Esophagus mucosa (tissue), 1 donor: Measurements from ENCODE around the gene LDB2. TPM values are rescaled to one million over a fixed set of nuclear protein-coding genes. Genes with fewer than 3 reads are reported as not detected.
"Not testable (repeated sequence)": the region's sequence is repeated elsewhere in the genome, so short reads cannot be mapped to it uniquely, and the experiment has no call there.

ENCODE experiments used
- ATAC-seq: fragments of 200-7000 bp; cut with Tn5 transposase; one replicate; pipeline ENCODE4 v1.9.1; 2020
- total RNA-seq: library from RNA; stranded (reverse); gene quantifications from one replicate; pipeline ENCODE4 v1.2.4, GENCODE V29; 2023
- donor health status: DM: yes; HTN: yes; CAD: no.

The LDB2 gene
- 4.9 TPM for total RNA-seq

DNA sequence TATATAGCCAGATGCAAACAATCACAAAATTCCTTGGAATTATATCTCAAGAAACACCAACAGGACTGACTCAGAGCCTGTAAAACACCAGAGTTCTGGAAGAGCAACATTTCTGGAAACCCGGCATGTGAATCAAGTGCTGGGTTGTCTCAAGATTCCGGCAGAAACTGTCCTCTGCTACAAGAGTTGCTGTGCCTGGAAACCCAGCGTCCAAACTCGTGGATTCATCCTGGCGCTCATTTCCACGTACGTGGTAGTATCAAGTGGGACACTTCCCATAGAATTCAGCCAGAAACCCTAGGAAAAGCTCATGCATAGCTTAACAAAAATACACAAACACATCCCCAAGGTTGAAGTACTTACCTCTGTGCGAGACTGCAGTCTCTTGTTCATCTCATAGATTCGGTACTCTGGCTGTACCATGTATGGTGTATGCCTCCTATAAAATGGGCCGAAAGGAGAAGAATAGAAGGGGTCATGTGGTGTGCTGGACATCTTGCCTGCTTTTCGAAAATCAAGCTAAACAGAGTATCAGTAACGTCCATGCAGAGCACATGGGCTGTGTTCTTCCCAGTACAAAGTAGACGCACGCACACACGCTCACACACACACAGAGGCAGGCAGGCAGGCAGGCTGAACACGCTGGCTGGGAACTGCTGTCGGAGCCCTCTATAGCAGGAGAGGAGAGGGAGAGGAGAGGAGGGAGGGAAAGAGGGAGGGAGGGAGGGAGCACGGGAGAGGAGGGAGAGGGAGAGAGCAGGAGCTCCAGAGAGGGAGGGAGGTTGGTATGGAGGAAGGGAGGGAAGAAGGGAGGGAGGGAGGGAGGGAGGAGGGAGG lies at the start of gene LDB2:
LDB2 (minus strand) TSS at position 655 of the 837 bp plus-strand sequence.
- ATAC-seq, result peak; percentile 57

DNA sequence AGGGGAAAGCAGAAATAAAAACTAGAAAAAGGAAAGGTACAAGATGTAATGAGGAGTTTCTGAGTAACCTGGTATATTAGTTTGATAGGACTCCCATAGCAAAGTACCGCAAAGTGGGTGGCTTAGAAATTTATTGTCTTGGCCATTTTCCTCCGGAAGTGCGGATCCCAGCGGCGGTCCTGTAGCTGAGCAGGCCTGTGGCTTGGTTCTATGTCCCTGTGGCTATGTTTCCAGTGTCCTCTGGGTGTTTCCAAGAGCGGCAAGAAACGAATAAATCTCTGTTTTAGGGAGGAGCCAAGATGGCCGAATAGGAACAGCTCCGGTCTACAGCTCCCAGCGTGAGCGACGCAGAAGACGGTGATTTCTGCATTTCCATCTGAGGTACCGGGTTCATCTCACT lies 44.0 kb upstream of the LDB2 start:
- ATAC-seq, result no peak

DNA sequence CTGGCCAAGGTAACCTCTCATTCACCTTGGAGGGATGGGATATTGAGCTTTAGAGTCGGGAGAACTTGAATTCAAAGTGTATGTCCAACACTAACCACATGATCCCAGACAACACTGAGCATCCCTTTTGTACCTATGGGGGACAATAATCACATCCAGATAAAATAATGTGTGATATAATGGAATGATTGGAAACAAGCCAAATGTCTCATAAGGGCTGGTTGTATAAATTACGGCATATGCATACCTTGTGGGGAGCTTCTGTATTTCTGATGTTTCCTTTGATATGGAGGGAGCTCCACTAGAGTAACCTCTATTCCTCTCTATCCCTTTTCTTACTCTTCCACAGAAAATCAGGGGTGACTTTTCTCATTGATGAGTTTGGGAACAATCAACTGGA lies 40.7 kb upstream of the LDB2 start:
- no peak for ATAC-seq

DNA sequence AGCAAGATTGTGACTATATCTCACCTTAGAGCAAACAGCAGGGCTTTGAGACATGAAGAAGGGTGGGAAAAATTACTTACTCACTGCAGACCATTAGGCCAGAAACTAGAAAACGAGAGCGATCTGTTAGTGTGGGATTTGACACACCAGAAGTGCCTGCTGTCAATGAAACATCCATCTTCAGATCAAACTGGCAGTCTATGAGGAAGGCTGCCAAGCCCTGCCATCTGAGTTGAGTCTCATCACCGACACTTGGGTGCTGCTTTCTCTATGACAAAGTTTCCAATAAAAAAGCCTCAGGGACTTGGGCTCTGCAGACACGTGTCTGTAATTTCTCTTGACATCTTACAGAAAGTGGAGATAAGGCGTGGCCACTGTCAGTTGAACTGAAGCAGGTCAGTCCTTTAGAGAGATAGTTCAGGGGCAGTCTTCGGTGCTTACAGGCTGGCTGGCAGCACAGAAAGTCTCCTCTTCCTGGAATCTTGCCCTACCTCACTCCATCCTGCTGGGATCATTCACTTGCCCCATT lies 40.1 kb upstream of the LDB2 start:
- ATAC-seq, result no peak

DNA sequence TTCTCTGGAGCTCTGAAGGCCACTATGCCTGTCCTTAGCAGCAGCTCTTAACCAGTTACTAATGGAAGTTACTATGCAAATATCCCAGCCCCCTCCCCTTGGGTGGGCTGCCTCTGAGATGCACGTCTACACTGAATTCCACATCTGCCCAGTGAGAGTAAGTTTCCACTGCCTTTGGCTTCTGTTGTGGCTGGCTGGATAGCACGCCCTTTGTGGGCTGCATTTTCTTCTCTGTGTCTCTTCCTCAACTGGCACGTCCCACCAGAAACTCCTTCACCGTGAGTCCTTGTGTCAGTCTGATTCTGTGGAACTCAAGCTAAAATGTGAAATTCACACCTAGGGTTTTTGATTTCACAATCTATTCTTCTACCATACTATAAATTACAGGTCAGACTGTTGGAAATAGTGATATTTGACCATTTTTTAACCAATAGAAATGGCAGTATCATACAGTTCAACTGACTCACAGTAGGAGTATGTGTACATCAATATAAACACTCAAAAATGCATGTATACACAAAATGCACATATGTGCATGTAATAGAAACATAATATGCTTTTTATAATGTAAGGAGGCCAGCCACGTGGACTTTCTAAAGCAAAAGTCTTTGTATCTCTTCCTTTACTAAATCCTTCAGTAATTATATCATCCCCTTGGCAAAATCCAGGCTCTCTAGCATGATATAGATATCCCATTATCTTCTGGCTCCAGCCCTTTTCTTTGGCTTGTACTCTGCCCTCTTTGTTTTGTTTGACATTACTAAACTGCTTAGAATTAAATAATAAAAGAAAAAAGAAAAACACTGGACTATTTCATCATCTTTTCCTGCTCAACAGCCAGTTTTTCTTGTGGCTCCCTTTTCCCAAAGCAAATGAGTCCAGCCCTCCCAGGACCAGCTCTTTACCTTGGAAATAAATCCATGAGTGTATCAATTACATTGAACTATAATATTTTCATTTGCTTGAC lies 33.2 kb upstream of the LDB2 start:
- ATAC-seq, result no peak

DNA sequence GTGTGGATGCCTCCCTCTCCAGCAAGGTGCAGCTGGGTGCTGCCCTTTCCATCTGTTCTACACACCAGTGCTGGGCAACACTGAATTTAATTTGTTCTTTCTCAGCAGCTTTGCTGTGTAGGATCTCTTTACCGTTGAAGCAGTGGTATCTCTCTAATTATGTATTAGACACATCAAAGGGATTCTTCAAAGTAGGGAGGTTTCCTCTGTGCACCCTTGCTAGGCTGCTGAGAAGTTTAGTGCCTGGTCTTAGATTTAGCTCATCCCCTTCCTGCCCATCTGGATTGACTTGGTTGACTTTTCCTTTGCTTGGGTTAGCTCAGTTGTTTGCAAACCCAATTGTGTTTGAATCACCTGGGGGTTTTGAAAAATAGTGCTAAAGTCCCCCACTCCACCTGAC lies 27.8 kb upstream of the LDB2 start:
- no peak for ATAC-seq

DNA sequence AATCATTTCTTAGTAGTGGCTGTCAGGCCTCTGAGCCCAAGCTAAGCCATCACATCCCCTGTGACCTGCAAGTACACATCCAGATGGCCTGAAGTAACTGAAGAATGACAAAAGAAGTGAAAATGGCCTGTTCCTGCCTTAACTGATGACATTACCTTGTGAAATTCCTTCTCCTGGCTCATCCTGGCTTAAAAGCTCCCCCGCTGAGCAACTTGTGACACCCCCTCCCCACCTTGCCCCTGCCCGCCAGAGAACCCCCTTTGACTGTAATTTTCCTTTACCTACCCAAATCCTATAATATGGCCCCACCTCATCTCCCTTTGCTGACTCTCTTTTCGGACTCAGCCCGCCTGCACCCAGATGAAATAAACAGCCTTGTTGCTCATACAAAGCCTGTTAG lies 20.3 kb upstream of the LDB2 start:
- ATAC-seq, result not testable (repeated sequence)

DNA sequence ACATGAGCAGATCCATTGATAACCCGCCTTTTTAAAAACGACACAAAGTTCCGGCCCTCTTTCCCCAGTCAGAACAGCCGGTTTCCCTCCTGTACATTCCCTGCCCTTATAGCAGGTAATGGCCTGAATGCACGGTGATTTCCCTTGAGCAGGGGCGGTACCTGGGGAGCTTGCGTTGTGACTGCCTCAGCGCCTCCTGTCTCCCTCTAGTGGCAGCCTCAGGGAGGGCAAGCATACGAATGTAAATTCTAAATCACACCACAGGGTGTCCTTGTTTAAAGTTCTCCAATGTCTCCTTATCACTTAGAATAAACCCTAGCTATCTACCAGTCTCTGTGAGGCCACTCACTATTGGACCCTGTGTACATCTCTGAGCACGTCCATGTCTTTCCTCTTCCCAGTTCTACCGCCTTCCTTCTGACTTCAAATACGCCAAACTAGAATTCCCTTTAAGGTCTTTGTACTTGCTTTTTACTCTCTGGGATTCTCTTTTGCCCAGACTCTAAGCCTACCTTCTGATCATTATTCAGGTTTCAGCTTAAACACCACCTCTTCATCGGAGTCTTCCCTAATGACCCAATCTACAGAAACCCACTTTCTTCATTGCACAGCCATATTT lies 18.4 kb upstream of the LDB2 start:
- ATAC-seq, result peak; percentile 97

DNA sequence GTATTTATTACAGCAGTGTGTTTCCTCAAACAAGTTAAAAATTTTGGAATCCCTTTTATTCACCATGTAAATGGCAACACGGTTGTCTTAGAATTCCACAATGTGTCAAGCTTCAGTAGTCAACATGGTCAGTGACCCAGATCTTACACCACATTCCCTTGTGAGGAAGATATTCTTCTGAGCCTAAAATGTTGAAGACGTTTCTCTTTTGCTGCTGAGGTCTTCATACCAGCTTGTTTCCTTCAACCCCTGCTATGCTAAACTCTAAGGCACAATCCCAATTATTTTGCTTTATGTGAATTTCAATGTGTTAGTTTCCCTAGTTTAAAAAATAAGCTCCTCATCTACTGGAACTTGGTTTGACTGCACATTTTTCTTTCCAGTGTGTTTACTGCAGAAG lies 17.6 kb upstream of the LDB2 start:
- no peak for ATAC-seq

DNA sequence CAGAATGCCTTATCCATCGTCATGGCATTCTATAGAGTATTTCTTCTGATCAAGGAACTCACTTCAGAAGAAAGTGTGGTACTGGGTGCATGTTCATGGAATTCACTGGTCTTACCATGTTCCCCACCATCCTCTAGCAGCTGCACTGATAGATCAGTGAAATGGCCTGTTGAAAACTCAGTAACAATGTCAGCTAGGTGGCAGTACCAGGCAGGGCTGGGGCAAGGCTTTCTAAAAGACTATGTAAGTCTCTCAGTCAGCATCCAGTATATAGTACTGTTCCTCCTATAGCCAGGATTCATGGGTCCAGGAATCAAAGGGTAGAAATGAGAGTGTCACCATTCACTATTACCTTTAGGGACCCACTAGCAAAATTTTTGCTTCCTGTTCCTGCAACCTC lies 15.8 kb upstream of the LDB2 start:
- ATAC-seq, result no peak

DNA sequence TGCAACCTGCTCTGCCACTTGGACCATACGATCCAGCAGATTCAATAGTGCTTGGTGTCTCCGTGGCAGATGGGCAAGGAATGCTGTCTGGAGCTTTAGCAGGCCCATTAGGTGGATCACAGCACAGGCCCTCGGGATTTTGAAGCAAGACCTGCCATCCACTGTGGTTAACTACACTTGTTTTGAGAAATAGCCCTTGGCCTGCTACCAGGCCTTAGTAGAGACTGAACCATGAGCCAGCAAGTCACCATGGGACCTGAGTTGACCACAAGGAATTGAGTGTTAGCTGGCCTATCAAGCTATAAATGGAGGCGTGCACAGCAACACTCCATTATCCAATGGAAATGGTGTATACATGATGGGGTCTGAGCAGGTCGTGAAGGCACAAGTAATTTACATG lies 14.5 kb upstream of the LDB2 start:
- no peak for ATAC-seq

DNA sequence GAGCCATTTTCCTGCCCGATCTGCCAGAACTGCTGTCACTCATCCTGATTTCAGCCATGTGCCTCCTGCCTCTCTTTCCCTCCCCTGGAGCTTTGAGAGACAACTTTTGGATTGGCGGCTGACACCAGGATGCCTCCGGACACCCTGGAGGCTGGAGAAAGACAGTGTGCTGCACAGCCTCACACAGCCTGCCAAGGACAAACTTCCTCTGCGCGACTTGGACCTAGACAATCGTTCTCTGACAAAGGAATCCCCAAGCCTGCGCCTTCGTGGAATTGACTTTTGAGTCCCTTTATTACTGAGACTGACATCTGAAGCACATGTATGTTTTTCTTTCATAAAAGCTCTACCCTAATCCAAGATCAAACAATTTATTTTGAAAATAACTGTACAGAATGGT lies 10.8 kb upstream of the LDB2 start:
- no peak for ATAC-seq

DNA sequence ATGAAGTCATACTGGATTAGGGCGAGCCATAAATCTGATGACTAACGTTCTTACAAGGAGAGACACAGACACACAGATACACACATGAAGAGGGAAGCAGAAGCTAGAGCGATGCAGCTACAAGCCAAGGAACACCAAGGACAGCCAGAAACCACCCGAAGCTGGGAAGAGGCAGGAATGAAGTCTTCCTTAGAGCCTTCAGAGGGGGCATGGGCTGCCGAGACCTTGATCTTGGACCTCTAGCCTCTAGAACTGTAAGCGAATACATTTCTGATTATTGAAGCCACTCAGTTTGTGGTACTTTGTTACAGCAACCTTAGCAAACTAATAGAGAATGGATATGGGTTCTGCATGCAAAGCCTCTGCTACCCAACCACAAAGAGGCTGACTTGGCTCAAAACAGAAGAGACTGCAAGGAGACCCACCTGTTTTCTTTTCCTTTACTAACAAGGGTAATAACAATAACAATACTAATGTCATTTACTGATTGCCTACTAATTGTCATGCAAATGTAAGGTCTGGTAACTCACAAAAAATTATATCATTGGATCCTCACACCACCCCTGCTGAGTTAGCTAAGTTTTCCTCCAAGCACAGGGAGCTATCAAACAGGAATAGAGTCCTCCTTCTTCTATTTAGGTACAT lies 10.1 kb upstream of the LDB2 start:
- no peak for ATAC-seq

DNA sequence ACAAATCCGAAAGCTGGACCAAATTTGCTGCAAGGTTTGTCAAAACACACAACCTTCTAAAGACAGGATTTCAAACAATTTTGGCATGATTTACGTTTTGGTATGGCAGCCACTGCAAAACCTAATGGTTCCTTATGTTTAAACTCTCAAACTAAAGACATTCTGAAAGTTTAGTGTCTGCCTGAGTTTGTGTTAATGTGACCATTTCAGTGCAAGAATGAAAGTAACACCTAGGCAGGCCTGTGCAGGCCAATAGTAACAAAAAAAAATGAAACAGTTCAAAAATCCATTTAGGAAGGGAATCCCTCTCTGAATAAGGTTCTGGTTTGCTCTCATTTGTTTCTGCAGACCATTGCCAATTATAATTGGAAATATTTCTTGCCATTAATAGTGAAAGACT lies 1.9 kb upstream of the LDB2 start:
- no peak for ATAC-seq

DNA sequence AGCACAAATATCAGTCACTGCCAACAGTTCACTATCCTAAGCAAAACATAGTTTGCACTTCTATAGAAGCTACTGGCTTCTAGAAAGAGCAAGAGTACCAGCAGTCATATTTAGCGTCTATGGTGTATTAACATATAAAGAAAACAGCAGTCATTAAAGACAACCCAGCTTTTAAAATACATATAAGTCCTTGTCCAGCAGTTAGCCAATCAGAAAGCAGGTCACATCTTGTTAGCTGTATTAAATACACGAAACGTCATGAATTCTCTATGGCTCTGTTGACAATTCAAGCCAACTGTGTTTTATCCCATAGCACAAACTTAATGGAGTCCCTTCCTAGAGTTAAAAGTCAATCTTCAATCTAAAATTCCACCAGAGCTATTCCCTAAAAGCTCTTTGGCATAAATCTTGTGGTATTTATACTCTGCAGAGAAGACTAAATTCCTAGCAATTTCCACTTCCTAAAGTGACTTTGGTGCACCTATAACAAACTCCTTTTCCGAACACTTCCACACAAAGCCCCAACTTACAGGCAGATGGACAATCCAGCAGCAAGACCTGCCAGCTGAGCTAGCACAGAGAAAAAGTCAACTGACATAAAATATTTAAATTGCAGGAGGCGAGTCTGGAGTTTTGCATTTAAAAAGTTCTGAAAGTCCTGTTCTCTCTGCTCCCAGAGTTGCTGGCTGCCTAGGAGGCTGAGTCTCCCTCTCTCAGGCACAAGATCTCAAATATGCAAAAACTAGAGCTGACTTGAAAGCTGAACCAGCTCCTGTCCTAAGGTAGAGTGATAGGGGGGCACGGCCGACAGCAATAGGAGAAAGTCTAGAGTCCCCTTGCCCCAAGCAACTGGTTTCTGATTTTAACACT lies 1.3 kb downstream of the LDB2 start:
- ATAC-seq, result no peak

DNA sequence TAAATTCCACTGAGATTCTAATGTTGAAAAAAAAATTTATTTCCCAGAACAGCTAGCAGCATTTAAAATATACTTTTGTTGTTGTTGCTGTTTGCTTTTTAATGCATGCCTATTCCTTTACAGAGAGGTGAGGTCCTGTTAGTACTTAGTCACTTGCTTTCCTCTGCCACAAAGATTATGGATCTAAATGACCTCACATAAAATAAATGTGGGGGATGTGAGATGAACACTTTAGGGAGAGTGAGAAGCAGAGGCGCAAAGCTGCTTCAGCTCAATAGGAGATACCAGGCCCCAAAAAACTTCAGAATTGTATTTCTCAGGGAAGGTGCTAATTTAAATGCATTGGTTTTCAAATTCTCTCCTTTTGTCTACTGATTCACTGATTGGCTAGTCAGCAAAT lies 4.0 kb downstream of the LDB2 start:
- ATAC-seq, result no peak

DNA sequence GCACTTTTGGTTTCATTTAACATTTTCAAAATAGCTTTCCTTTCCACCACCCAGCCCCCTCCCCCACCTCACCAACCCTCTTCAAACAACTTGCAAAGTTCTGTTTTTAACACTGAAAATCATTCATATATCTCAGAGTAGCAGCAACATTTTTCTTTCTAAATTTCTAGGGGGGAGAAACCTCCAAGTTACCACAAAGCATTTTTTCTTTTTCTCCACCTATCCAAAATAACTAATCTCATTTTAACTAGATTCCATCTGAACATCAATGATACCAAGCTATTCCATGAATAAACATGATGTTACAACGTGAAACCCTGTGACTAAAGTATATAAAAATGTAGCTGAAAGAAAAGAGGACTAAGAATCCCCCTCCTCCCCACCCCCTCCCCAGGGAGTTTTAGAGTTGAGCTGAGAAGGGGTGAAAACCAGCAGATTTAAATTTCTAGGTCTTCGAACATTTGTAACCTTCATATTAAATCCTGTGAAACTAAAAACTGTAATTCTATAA lies 5.2 kb downstream of the LDB2 start:
- no peak for ATAC-seq

DNA sequence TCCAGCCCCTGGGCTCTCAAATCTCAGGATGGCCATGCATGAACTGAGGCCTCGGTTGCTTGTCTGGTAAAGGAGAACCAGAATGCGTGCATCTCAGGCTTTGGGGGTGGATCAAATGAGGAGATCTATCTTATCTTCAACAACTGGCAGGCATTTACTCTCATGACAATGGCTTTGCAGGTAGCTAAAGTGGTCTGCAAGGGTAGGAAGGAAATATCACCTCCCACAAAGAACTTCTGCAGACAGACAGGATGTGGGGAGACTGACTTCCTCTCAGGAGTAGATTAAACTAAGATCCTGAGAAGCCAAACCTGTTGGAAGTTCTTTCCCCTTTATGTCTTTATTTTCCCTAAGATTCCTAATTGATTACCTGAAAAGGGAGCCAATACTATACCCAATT lies 7.8 kb downstream of the LDB2 start:
- no peak for ATAC-seq

DNA sequence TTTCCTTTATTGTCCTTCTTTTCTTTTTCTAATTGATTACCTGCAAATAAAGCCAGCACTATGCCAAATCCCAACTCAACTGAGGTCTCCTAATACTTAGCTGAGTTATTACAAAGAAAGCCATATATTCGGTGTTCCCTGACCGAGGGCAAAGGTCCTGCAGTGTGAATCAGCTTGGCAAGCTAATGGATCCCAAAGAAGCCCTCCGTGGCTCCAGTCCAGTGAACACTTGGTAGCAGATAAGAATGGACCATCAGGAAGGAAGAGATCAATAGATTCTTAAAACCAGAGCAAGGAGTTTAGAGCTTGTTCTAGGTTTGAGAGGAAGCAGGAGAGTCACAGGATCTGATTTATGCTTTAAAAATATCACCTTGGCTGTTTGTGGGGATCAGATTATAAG lies 8.5 kb downstream of the LDB2 start:
- no peak for ATAC-seq

DNA sequence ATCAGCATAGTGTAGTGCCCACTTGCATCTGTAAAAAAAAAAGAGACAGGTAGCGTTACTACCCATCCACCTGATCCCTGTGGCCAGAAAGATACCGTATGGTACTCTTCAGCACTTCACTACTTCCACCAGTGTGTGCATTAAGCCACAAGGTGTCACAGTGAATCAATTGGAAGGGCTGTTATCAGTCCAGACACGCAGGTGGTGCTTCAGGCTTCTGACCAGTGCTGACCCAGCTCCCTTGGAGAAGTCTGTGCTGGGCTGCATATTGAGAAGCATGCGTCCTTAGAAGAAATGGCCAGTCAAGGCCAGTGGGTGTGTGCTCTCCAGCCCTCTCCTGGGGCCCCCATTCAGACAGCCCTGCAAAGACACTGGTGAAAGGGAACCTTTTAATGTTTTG lies 10.6 kb downstream of the LDB2 start:
- no peak for ATAC-seq
